CD1c-positive myeloid dendritic cell (primary cell): ENCODE data around the gene NAA16.

Source experiments
- DNase-seq: peaks from one replicate; pipeline ENCODE4 v3.0.0-alpha.2; 2016; ENCODE audit errors: extremely low spot score

The NAA16 gene

GRCh38 chr13:41304551-41304950 is 6.5 kb upstream of the NAA16 start:
- no peak for DNase-seq

GRCh38 chr13:41306271-41307145 is 4.6 kb upstream of the NAA16 start:
- DNase-seq: no peak

GRCh38 chr13:41307884-41308640 is 3.0 kb upstream of the NAA16 start:
- no peak for DNase-seq

- DNase-seq: peak; percentile 59
Observed at GRCh38 chr13:41311406-41312175, 524 bp downstream of the NAA16 start.

GRCh38 chr13:41312176-41312500 is 1.1 kb downstream of the NAA16 start:
- DNase-seq: peak; percentile 33

GRCh38 chr13:41313117-41313516 is 2.0 kb downstream of the NAA16 start:
- DNase-seq: no peak

- no peak for DNase-seq
Observed at GRCh38 chr13:41313659-41314197, 2.7 kb downstream of the NAA16 start.

- DNase-seq: peak; percentile 4
Observed at GRCh38 chr13:41315443-41316047, 4.5 kb downstream of the NAA16 start.

- DNase-seq: no peak
Observed at GRCh38 chr13:41317243-41317642, 6.2 kb downstream of the NAA16 start.

- no peak for DNase-seq
Observed at GRCh38 chr13:41325752-41326151, 14.7 kb downstream of the NAA16 start.

- no peak for DNase-seq
Observed at GRCh38 chr13:41326661-41327060, 15.6 kb downstream of the NAA16 start.

- DNase-seq: no peak
Observed at GRCh38 chr13:41327994-41328790, 17.1 kb downstream of the NAA16 start.

- no peak for DNase-seq
Observed at GRCh38 chr13:41332829-41333228, 21.8 kb downstream of the NAA16 start.

- no peak for DNase-seq
Observed at GRCh38 chr13:41334810-41335209, 23.7 kb downstream of the NAA16 start.

GRCh38 chr13:41344358-41344757 is 33.3 kb downstream of the NAA16 start:
- no peak for DNase-seq

- no peak for DNase-seq
Observed at GRCh38 chr13:41345165-41345913, 34.3 kb downstream of the NAA16 start.

- no peak for DNase-seq
Observed at GRCh38 chr13:41345914-41346589, 35.0 kb downstream of the NAA16 start.

- DNase-seq: peak; percentile 82
Observed at GRCh38 chr13:41352935-41353840, 42.1 kb downstream of the NAA16 start.
